Lower leg skin (tissue), 4 donors: ENCODE data around the gene OBSCN. TPM values are rescaled to one million over a fixed set of nuclear protein-coding genes. Genes with fewer than 3 reads are reported as not detected.

Experiments used
- DNase-seq, 2 donors: peaks; one replicate each; pipeline ENCODE4 v3.0.0-alpha.2; 2019; ENCODE audit warnings: low spot score in 2 of 2
- H3K4me3 ChIP-seq: fragments of 200-600 bp; sonication (generic); 2 replicates; pipeline ENCODE4 v1.5.1; 2017; ENCODE audit warnings: mild to moderate bottlenecking, low read depth; ENCODE audit not compliant: poor library complexity, severe bottlenecking
- CTCF ChIP-seq, 3 donors: fragments of 450-650 bp; IDR thresholded peaks; one replicate each; pipeline ENCODE4 v1.5.1; 2016; ENCODE audit warnings: antibody characterized with exemption in 3 of 3, mild to moderate bottlenecking in 3 of 3, moderate library complexity in 2 of 3
- POLR2A ChIP-seq, 2 donors: fragments of 450-650 bp; IDR thresholded peaks; one replicate each; pipeline ENCODE4 v1.6.1; 2016 to 2017; ENCODE audit warnings: antibody characterized with exemption in 2 of 2, mild to moderate bottlenecking in 1 of 2, moderate library complexity in 1 of 2
- WGBS, 2 donors: methylation state at CpG; one replicate each; pipeline ENCODE4 v1.1.5; 2018; 5-methylcytosine and 5-hydroxymethylcytosine counted together
- intact Hi-C: fragments of 100-400 bp; cut with DNase I; formaldehyde crosslinking; loops from one replicate; pipeline ENCODE4 v1.15.0; 2023; ENCODE audit warnings: low total_unique reads
- total RNA-seq, 4 donors: library from RNA; depleted of rRNA; stranded (reverse); fragments of >200 nt; gene quantifications; one replicate each; pipeline ENCODE4 v1.1.0, GENCODE V29; 2016

The OBSCN gene
- total RNA-seq, 4 donors from 2014 or later, result 7.4 to 39.2 (median 18.5) TPM

GRCh38 chr1:228399531-228400236 is 191.8 kb downstream of the OBSCN start:
- WGBS, 2 donors, result 93 to 94% methylated on average over 14 of the region's 14 CpGs
- no peak overlapping the region for H3K4me3 ChIP-seq
- DNase-seq, result peak in 1 of 2 donors; percentile 66
- intact Hi-C loops, result no loop called here
- no peak for TF ChIP-seq CTCF (IDR thresholded peaks at IDR 0.05)
- TF ChIP-seq POLR2A (IDR thresholded peaks at IDR 0.05), result no peak

GRCh38 chr1:228400237-228400651 is 192.4 kb downstream of the OBSCN start:
- no peak for TF ChIP-seq CTCF (IDR thresholded peaks at IDR 0.05)
- TF ChIP-seq POLR2A (IDR thresholded peaks at IDR 0.05), result no peak
- intact Hi-C loops, result no loop called here
- peak in 1 of 2 donors; percentile 68 for DNase-seq
- H3K4me3 ChIP-seq, result no peak overlapping the region
- 87 to 92% methylated on average over 11 of the region's 11 CpGs for WGBS, 2 donors

- DNase-seq, result peak in 1 of 2 donors; percentile 64
- 87 to 91% methylated on average over 12 to 18 of the region's 19 CpGs for WGBS, 2 donors
- no peak overlapping the region for H3K4me3 ChIP-seq
- no peak for TF ChIP-seq POLR2A (IDR thresholded peaks at IDR 0.05)
- no peak for TF ChIP-seq CTCF (IDR thresholded peaks at IDR 0.05)
- intact Hi-C loops, result no loop called here
Observed at GRCh38 chr1:228400692-228401454, 193.0 kb downstream of the OBSCN start.

- DNase-seq, result peak in 1 of 2 donors; percentile 71
- no peak overlapping the region for H3K4me3 ChIP-seq
- TF ChIP-seq POLR2A (IDR thresholded peaks at IDR 0.05) (no peak), CTCF (IDR thresholded peaks at IDR 0.05) (no peak)
- WGBS, 2 donors, result 92 to 96% methylated on average over 14 of the region's 14 CpGs
- intact Hi-C loops, result no loop called here
Observed at GRCh38 chr1:228401782-228402640, 194.2 kb downstream of the OBSCN start.

GRCh38 chr1:228402641-228403025 is 194.8 kb downstream of the OBSCN start:
- peak in 1 of 2 donors; percentile 32 for DNase-seq
- WGBS, 2 donors, result 84 to 87% methylated on average over 5 of the region's 5 CpGs
- no peak overlapping the region for H3K4me3 ChIP-seq

More at GRCh38 chr1:228402641-228403025, 194.8 kb downstream of the OBSCN start:
- no peak for TF ChIP-seq CTCF (IDR thresholded peaks at IDR 0.05)
- TF ChIP-seq POLR2A (IDR thresholded peaks at IDR 0.05), result no peak
- intact Hi-C loops, result no loop called here
